Right renal pelvis (tissue), 4 donors: ENCODE data around the gene KRT86. TPM values are rescaled to one million over a fixed set of nuclear protein-coding genes. Genes with fewer than 3 reads are reported as not detected.

Experiments
- DNase-seq, 4 donors: peaks; one replicate each; pipeline ENCODE4 v3.0.0-alpha.2; 2013; ENCODE audit warnings: low read depth in 4 of 4, low spot score in 3 of 4, missing footprints in 1 of 4
- polyA plus RNA-seq, 4 donors: library from polyadenylated mRNA; unstranded; fragments of 120-200 nt; gene quantifications; one replicate each; pipeline ENCODE4 v1.2.1, GENCODE V29; 2013; ENCODE audit not compliant: insufficient read length in 4 of 4

KRT86 gene
- polyA plus RNA-seq, result under 1 TPM in 2 of 4 donors, not detected in 2; 0.07 to 0.13 TPM

- no peak for DNase-seq
Measured at GRCh38 chr12:52274521-52275120, at the start of gene KRT86. KRT86 (plus strand) TSS chr12:52274645; CDS start chr12:52301917, 27,272 bp downstream.

GRCh38 chr12:52225752-52226151, 48.7 kb upstream of the KRT86 start:
- DNase-seq, result no peak

DNA sequence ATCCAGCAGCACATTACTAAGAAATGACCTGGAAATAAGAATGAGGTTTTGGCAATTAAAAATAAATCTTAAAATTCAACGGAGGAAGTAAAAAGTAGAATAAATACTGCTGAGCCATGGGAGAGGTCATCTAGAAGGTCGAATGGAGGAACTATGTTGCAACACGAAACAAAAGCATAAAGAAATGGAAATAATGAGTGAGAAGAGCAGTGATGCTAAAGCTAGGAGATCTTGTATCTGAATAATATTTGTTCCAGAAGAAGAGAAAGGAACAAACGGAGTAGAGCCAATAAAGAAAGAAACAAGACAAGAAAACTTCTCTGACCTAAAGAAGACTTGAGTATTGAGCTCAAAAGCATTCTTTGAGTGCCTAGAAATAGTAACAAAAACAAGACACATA, 48.0 kb upstream of the KRT86 start:
- DNase-seq, result no peak

DNA sequence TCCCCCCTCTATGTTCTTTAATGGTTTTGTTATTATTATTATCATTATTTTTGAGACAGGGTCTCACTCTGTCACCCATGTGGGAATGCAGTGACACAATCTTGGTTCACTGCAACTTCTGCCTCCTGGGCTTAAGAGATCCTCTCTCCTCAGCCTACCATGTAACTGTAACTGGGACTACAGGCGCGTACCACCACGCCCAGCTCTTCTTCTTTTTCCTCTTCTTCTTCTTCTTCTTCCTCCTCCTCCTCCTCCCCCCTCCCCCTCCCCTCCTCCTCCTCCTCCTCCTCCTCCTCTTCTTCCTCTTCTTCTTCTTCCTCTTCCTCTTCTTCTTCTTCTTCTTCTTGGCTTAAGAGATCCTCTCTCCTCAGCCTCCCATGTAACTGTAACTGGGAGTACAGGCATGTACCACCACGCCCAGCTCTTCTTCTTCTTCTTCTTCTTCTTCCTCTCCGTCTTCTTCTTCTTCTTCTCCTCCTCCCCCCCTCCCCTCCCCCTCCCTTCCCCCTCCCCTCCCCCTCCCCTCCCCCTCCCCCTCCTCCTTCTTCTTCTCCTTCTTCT, 46.8 kb upstream of the KRT86 start:
- no peak for DNase-seq

DNA sequence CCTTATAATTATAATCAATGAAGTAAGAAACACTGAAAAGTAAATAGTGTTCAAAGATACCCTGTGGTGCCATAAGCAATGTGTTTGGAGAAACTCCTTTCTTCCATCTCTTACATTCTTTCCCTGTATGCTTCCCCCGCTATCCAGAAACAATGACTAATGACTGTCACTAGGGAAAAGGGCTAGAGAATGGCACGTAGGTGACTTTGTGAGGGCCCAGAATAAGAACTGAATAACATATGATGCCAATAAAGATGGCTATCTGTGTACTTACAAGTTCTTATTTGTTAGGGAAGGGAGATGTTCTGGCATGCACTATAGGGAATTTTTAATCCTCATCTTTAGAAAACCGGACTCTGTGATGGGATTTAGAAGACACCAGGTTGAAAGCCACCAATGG, 46.1 kb upstream of the KRT86 start:
- no peak for DNase-seq

GRCh38 chr12:52228931-52229330, 45.5 kb upstream of the KRT86 start:
- no peak for DNase-seq

- DNase-seq, result no peak
Measured at GRCh38 chr12:52229836-52230343, 44.6 kb upstream of the KRT86 start.

- no peak for DNase-seq
Measured at GRCh38 chr12:52230364-52231281, 43.8 kb upstream of the KRT86 start.

- no peak for DNase-seq
Measured at GRCh38 chr12:52231305-52232202, 42.9 kb upstream of the KRT86 start.

- no peak for DNase-seq
Measured at GRCh38 chr12:52232203-52232673, 42.2 kb upstream of the KRT86 start.

- DNase-seq, result no peak
Measured at GRCh38 chr12:52232674-52233461, 41.6 kb upstream of the KRT86 start, which contains the start of gene KRT7. KRT7 (plus strand) TSS chr12:52233243; CDS start chr12:52233297, 54 bp downstream.

- DNase-seq, result no peak
Measured at GRCh38 chr12:52233462-52234207, 40.8 kb upstream of the KRT86 start.

GRCh38 chr12:52234223-52234810, 40.1 kb upstream of the KRT86 start:
- DNase-seq, result no peak

DNA sequence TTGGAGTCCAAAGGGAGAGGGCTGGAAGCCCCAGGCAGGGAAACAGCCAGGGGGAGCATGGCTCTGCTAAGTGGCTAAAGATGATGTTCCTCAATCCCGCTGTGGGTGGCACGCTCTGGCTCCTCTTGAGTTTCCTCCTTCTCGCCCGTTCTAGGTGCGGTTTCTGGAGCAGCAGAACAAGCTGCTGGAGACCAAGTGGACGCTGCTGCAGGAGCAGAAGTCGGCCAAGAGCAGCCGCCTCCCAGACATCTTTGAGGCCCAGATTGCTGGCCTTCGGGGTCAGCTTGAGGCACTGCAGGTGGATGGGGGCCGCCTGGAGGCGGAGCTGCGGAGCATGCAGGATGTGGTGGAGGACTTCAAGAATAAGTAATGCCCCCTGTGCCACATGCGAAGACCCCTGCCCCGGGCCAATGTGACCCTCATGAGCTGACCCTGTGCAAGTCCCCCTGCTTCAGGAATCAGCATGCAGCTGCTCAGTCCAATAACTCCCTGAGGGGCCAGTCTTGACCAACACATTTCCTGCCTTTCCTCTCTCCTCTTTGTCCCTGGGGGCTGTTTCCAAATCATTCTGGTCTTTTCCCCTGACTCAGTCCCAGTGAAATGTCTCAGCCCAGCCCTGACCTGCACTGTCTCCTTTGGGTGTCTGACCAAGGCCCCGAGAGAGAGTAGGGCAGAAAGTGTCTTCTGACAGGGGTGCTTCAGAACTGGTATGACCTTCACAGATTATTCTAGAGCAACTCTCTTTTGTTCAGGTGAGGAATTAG, 39.3 kb upstream of the KRT86 start:
- no peak for DNase-seq

DNA sequence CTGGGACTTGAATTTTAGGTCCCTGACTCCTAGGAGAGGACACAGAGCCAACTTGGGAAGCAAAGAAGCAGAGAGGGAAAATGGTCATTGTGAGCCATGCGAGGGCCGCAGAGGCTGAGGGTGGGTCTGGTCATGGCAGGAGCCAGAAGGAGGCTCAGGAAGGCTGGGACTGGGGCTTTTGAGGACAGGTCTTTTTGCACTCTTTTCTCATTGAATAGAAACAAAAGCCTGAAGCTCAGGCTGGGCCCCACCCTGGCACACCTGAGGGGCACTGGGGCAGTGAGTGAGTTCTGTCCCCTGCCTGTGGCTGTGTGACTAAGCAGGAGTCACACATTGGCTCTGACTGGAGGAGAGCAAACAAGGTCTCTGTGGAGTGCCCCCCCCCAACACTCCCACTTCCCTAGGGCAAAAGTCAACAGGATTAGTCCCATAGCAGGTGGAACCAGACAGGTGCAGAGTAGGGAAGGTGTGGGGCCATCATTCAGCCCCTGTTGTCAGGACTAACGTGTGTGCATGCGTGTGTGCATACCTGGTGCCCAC, 38.6 kb upstream of the KRT86 start:
- DNase-seq, result no peak

GRCh38 chr12:52236386-52237050, 37.9 kb upstream of the KRT86 start:
- DNase-seq, result no peak
